ENCODE data around the gene TUBA4A.

DNA sequence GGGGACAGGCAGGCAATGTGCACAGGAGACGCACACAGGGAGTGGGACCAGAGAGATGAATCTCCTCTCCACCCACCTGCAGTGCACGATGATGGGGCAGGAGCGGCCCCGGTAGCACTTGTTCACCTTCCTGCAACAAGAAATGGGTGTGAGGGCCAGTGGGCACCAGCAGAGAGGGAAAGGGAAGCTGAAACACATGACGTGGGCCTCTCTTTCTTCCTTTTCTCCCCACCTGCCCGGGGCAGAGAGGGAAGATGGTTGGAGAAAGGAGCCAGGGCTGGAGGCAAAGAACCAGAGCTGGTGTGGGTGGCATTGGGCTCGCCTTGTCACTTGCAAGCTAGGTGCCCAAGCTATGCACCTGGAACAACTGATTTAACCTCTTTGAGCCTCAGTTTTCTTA, 37.7 kb upstream of the TUBA4A start:
- TF ChIP-seq, protein P1, sequence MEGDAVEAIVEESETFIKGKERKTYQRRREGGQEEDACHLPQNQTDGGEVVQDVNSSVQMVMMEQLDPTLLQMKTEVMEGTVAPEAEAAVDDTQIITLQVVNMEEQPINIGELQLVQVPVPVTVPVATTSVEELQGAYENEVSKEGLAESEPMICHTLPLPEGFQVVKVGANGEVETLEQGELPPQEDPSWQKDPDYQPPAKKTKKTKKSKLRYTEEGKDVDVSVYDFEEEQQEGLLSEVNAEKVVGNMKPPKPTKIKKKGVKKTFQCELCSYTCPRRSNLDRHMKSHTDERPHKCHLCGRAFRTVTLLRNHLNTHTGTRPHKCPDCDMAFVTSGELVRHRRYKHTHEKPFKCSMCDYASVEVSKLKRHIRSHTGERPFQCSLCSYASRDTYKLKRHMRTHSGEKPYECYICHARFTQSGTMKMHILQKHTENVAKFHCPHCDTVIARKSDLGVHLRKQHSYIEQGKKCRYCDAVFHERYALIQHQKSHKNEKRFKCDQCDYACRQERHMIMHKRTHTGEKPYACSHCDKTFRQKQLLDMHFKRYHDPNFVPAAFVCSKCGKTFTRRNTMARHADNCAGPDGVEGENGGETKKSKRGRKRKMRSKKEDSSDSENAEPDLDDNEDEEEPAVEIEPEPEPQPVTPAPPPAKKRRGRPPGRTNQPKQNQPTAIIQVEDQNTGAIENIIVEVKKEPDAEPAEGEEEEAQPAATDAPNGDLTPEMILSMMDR (IDR thresholded peaks at IDR 0.05; ENCODE audit: insufficient read depth, low read depth, low read length) = no peak
- no peak for TF ChIP-seq EZH2 (IDR thresholded peaks at IDR 0.05; ENCODE audit: insufficient read depth, low read length)

Data from astrocyte (in vitro differentiated cells and primary cell).